Measurements from ENCODE around the gene GPR162. TPM values are rescaled to one million over a fixed set of nuclear protein-coding genes. Genes with fewer than 3 reads are reported as not detected.

Gene GPR162
- total and polyA plus RNA-seq, 2 of the 4 experiments (the other 2 are of a cell fraction) = 2.9 to 6.0 TPM

- no peak overlapping the region for H3K4ac ChIP-seq (ENCODE audit: low read depth, low read length)
- no peak overlapping the region for H3K18ac ChIP-seq (ENCODE audit: low read depth, low read length)
- ChIA-PET CTCF (interaction anchor here (1.2 to 2.3 kb wide), 2 partner anchors 11 to 24 kb away, joined by 4 to 16 read pairs; partner anchors contain the start of gene MLF2), POLR2A (ENCODE audit: unreplicated experiment) (no interaction called here)
- no peak overlapping the region for H2BK15ac ChIP-seq (ENCODE audit: low read depth, low read length)
- H2AK5ac ChIP-seq (ENCODE audit: low read depth, low read length) = no peak overlapping the region
- H2BK120ac ChIP-seq (ENCODE audit: low read depth, low read length) = no peak overlapping the region
- H3K9me1 ChIP-seq (ENCODE audit: insufficient read depth, low read length) = no peaks in the 10 kb centered on the region
- BruUV-seq (replicated peaks) = no TSS peak
- no peak overlapping the region for H2BK5ac ChIP-seq (ENCODE audit: low read depth, low read length, poor library complexity, severe bottlenecking)
- H3K4me3 ChIP-seq (ENCODE audit: insufficient read depth, low read depth, low read length) = no peak overlapping the region
- no peak overlapping the region for H2AFZ ChIP-seq (replicated peaks; ENCODE audit: low read length, poor library complexity)
- H3K23ac ChIP-seq (ENCODE audit: low read depth, low read length) = no peak overlapping the region; the same call in 1 of the 2 replicates
- no peak overlapping the region for H3K27ac ChIP-seq (ENCODE audit: insufficient read depth, low read length)
- H3K4me2 ChIP-seq (ENCODE audit: low read depth, low read length) = no peak overlapping the region
- peaks cover 4% of the 10 kb centered on the region; the same call in 1 of the 2 replicates for H3K4me1 ChIP-seq (ENCODE audit: control insufficient read depth, insufficient read depth, low read length)
- no peak for DNase-seq
- no peak for TF ChIP-seq FOS (IDR thresholded peaks at IDR 0.05; ENCODE audit: low read depth, low read length)
- no peak for TF ChIP-seq CEBPB (IDR thresholded peaks at IDR 0.05; ENCODE audit: low read depth, low read length)
- TF ChIP-seq SMC3 (IDR thresholded peaks at IDR 0.05; ENCODE audit: low read depth, low read length) = no peak
- no peak for TF ChIP-seq USF2 (IDR thresholded peaks at IDR 0.05; ENCODE audit: low read depth, low read length)
- TF ChIP-seq MXI1 (IDR thresholded peaks at IDR 0.05; ENCODE audit: borderline replicate concordance, low read depth, low read length) = no peak
- no peak overlapping the region for H2BK20ac ChIP-seq (ENCODE audit: low read depth, low read length)
- no peak overlapping the region for H4K8ac ChIP-seq (ENCODE audit: low read depth in 2 of 2, low read length in 2 of 2)
- H4K20me1 ChIP-seq (ENCODE audit: insufficient read depth, low read length) = no peaks in the 10 kb centered on the region
- in situ Hi-C loops (cut with MboI; ENCODE audit: low sequenced_read_pairs) (no loop called here), intact Hi-C loops (cut with micrococcal nuclease) (no loop called here), dilution Hi-C loops (cut with HindIII; ENCODE audit: low sequenced_read_pairs, unreplicated experiment) (no loop called here)
- H4K91ac ChIP-seq (ENCODE audit: insufficient read depth, low read depth, low read length) = no peak overlapping the region
- H3K9me3 ChIP-seq (ENCODE audit: control insufficient read depth, insufficient read depth, low read length) = no peaks in the 10 kb centered on the region
- H3K9ac ChIP-seq (ENCODE audit: low read depth, low read length) = no peak overlapping the region
- 92% methylated on average over 2 of the region's 5 CpGs; no CpG with 5 or more reads in 1 of the 2 experiments for WGBS, 2 experiments (ENCODE audit: extremely low coverage in 2 of 2, insufficient read length in 1 of 2)
- peak overlapping the region; percentile 45 for H2AK9ac ChIP-seq (replicated peaks; ENCODE audit: low read depth, low read length, poor library complexity)
- H3K56ac ChIP-seq (ENCODE audit: extremely low read depth, insufficient read depth, low read length) = no peak overlapping the region
- H3K36me3 ChIP-seq (ENCODE audit: control insufficient read depth, insufficient read depth, low read length) = no peaks in the 10 kb centered on the region
- H3K79me1 ChIP-seq (ENCODE audit: low read depth in 1 of 2, low read length in 2 of 2) = no peaks in the 10 kb centered on the region
- H3K14ac ChIP-seq (replicated peaks; ENCODE audit: low read depth, low read length) = no peak overlapping the region
- ATAC-seq (ENCODE audit: low read depth) = no peak
- no peaks in the 10 kb centered on the region for H3K27me3 ChIP-seq (ENCODE audit: control insufficient read depth, insufficient read depth, low read length)
- H4K5ac ChIP-seq (ENCODE audit: low read depth, low read length) = no peak overlapping the region
Measured at GRCh38 chr12:6777386-6777785, 44.2 kb upstream of the GPR162 start.

All from IMR-90 (cell line).